Measurements from ENCODE around the gene OSGEP. TPM values are rescaled to one million over a fixed set of nuclear protein-coding genes. Genes with fewer than 3 reads are reported as not detected.
"Not testable (repeated sequence)": the region's sequence is repeated elsewhere in the genome, so short reads cannot be mapped to it uniquely, and the experiment has no call there.

The OSGEP gene
- total RNA-seq, 2 donors from 2014 or later, result 66.2 to 108 TPM

- no peak for ATAC-seq (ENCODE audit: insufficient number of reproducible peaks, low FRiP score, low read depth)
- no peaks in the 10 kb centered on the region for H3K9me3 ChIP-seq
- DNase-seq (ENCODE audit: low spot score), result no peak
- no peak for TF ChIP-seq CTCF (IDR thresholded peaks at IDR 0.05)
- H3K27me3 ChIP-seq (replicated peaks; ENCODE audit: insufficient read depth), result no peaks in the 10 kb centered on the region
- peak overlapping the region; percentile 66 to 84 for H3K27ac ChIP-seq
- H3K4me1 ChIP-seq (ENCODE audit: control insufficient read depth in 1 of 2, low read depth in 2 of 2), result peaks cover 18 to 25% of the 10 kb centered on the region in 2 donors
- peaks cover 23% of the 10 kb centered on the region for H3K36me3 ChIP-seq
- H3K4me3 ChIP-seq, result peak overlapping the region; percentile 95
Measured at GRCh38 chr14:20460458-20461224, 6.0 kb upstream of the OSGEP start.

GRCh38 chr14:20458031-20458789 is 3.6 kb upstream of the OSGEP start:
- H3K4me3 ChIP-seq, result no peak overlapping the region
- H3K27me3 ChIP-seq (replicated peaks; ENCODE audit: insufficient read depth), result no peaks in the 10 kb centered on the region
- peaks cover 29 to 35% of the 10 kb centered on the region in 2 donors for H3K4me1 ChIP-seq (ENCODE audit: control insufficient read depth in 1 of 2, low read depth in 2 of 2)
- peaks cover 23% of the 10 kb centered on the region for H3K36me3 ChIP-seq
- DNase-seq (ENCODE audit: low spot score) (no peak), ATAC-seq (ENCODE audit: insufficient number of reproducible peaks, low FRiP score, low read depth) (no peak)
- H3K9me3 ChIP-seq, result no peaks in the 10 kb centered on the region
- H3K27ac ChIP-seq, result no peak overlapping the region
- TF ChIP-seq CTCF (IDR thresholded peaks at IDR 0.05), result no peak

GRCh38 chr14:20456971-20457370 is 2.4 kb upstream of the OSGEP start:
- no peak overlapping the region for H3K27ac ChIP-seq
- H3K4me3 ChIP-seq, result no peak overlapping the region
- H3K4me1 ChIP-seq (ENCODE audit: control insufficient read depth in 1 of 2, low read depth in 2 of 2), result peaks cover 32 to 37% of the 10 kb centered on the region in 2 donors
- H3K36me3 ChIP-seq, result peaks cover 26% of the 10 kb centered on the region
- ATAC-seq (ENCODE audit: insufficient number of reproducible peaks, low FRiP score, low read depth), result no peak
- DNase-seq (ENCODE audit: low spot score), result no peak
- H3K27me3 ChIP-seq (replicated peaks; ENCODE audit: insufficient read depth), result no peaks in the 10 kb centered on the region
- no peak for TF ChIP-seq CTCF (IDR thresholded peaks at IDR 0.05)
- no peaks in the 10 kb centered on the region for H3K9me3 ChIP-seq

GRCh38 chr14:20455355-20456300 is 1.0 kb upstream of the OSGEP start:
- no peaks in the 10 kb centered on the region for H3K9me3 ChIP-seq
- TF ChIP-seq CTCF (IDR thresholded peaks at IDR 0.05), result no peak
- H3K27ac ChIP-seq, result peak overlapping the region; percentile 87 to 91
- peak overlapping the region; percentile 88 for H3K4me3 ChIP-seq
- no peak for DNase-seq (ENCODE audit: low spot score)
- H3K4me1 ChIP-seq (ENCODE audit: control insufficient read depth in 1 of 2, low read depth in 2 of 2), result peaks cover 31 to 36% of the 10 kb centered on the region in 2 donors
- peaks cover 33% of the 10 kb centered on the region for H3K36me3 ChIP-seq
- no peaks in the 10 kb centered on the region for H3K27me3 ChIP-seq (replicated peaks; ENCODE audit: insufficient read depth)
- peak; percentile 44 for ATAC-seq (ENCODE audit: insufficient number of reproducible peaks, low FRiP score, low read depth)

- Histone ChIP-seq H3K4me1 (ENCODE audit: control insufficient read depth in 1 of 2, low read depth in 2 of 2) (peaks cover 23 to 24% of the 10 kb centered on the region in 2 donors), H3K36me3 (peaks cover 46% of the 10 kb centered on the region)
- ATAC-seq (ENCODE audit: insufficient number of reproducible peaks, low FRiP score, low read depth), result not testable (repeated sequence)
Measured at GRCh38 chr14:20452831-20453230, 1.8 kb downstream of the OSGEP start.

More at GRCh38 chr14:20452831-20453230, 1.8 kb downstream of the OSGEP start:
- not testable (repeated sequence) for H3K27me3 ChIP-seq (replicated peaks; ENCODE audit: insufficient read depth); H3K27ac ChIP-seq; H3K4me3 ChIP-seq; DNase-seq (ENCODE audit: low spot score); H3K9me3 ChIP-seq

Measured in thoracic aorta (tissue), 2 donors.